Measurements from ENCODE around the gene AQP9. TPM values are rescaled to one million over a fixed set of nuclear protein-coding genes. Genes with fewer than 3 reads are reported as not detected.

The AQP9 gene
- total RNA-seq, 1 experiment from 2014 or later: not detected

- no peaks in the 10 kb centered on the region for H3K9me3 ChIP-seq (ENCODE audit: low read depth, low read length, poor library complexity, severe bottlenecking)
- TF ChIP-seq CTCF (conservative IDR thresholded peaks at IDR 0.05; ENCODE audit: low read depth, low read length): no peak
- TF ChIP-seq EZH2 (IDR thresholded peaks at IDR 0.05; ENCODE audit: borderline replicate concordance, low read depth, low read length, poor library complexity, severe bottlenecking): no peak
- peaks cover 3% of the 10 kb centered on the region for H3K27me3 ChIP-seq (replicated peaks; ENCODE audit: insufficient read depth, low read depth, low read length, poor library complexity)
- intact Hi-C loops (cut with micrococcal nuclease; ENCODE audit: unreplicated experiment): no loop called here
- BruUV-seq (replicated peaks): no TSS peak
- H3K36me3 ChIP-seq (ENCODE audit: insufficient read depth, low read length, poor library complexity, severe bottlenecking): no peaks in the 10 kb centered on the region
- POLR2A ChIA-PET (ENCODE audit: low non-redundant PET): no interaction called here
- CTCF ChIA-PET: no interaction called here
- H3K4me3 ChIP-seq (ENCODE audit: low read depth, low read length, poor library complexity, severe bottlenecking): no peak overlapping the region
- DNase-seq (ENCODE audit: low spot score): no peak
- H3K4me1 ChIP-seq (ENCODE audit: insufficient read depth, low read length, poor library complexity, severe bottlenecking): no peaks in the 10 kb centered on the region
- no peak overlapping the region for H3K27ac ChIP-seq (ENCODE audit: low read depth, low read length, poor library complexity, severe bottlenecking)
Measured at GRCh38 chr15:58148633-58149445, 10.7 kb downstream of the AQP9 start.

- Histone ChIP-seq H3K36me3 (ENCODE audit: insufficient read depth, low read length, poor library complexity, severe bottlenecking) (no peaks in the 10 kb centered on the region), H3K27me3 (replicated peaks; ENCODE audit: insufficient read depth, low read depth, low read length, poor library complexity) (no peaks in the 10 kb centered on the region), H3K4me1 (ENCODE audit: insufficient read depth, low read length, poor library complexity, severe bottlenecking) (no peaks in the 10 kb centered on the region), H3K9me3 (ENCODE audit: low read depth, low read length, poor library complexity, severe bottlenecking) (no peaks in the 10 kb centered on the region), H3K27ac (ENCODE audit: low read depth, low read length, poor library complexity, severe bottlenecking) (no peak overlapping the region), H3K4me3 (ENCODE audit: low read depth, low read length, poor library complexity, severe bottlenecking) (no peak overlapping the region)
- ChIA-PET POLR2A (ENCODE audit: low non-redundant PET) (no interaction called here), CTCF (no interaction called here)
- DNase-seq (ENCODE audit: low spot score): no peak
- intact Hi-C loops (cut with micrococcal nuclease; ENCODE audit: unreplicated experiment): no loop called here
- no TSS peak for BruUV-seq (replicated peaks)
- TF ChIP-seq EZH2 (IDR thresholded peaks at IDR 0.05; ENCODE audit: borderline replicate concordance, low read depth, low read length, poor library complexity, severe bottlenecking) (no peak), CTCF (conservative IDR thresholded peaks at IDR 0.05; ENCODE audit: low read depth, low read length) (no peak)
Measured at GRCh38 chr15:58154769-58155168, 16.6 kb downstream of the AQP9 start.

GRCh38 chr15:58159827-58160386 lies 21.7 kb downstream of the AQP9 start:
- ChIA-PET POLR2A (ENCODE audit: low non-redundant PET) (no interaction called here), CTCF (no interaction called here)
- Histone ChIP-seq H3K27ac (ENCODE audit: low read depth, low read length, poor library complexity, severe bottlenecking) (no peak overlapping the region), H3K36me3 (ENCODE audit: insufficient read depth, low read length, poor library complexity, severe bottlenecking) (no peaks in the 10 kb centered on the region), H3K4me3 (ENCODE audit: low read depth, low read length, poor library complexity, severe bottlenecking) (no peak overlapping the region), H3K4me1 (ENCODE audit: insufficient read depth, low read length, poor library complexity, severe bottlenecking) (no peaks in the 10 kb centered on the region), H3K27me3 (replicated peaks; ENCODE audit: insufficient read depth, low read depth, low read length, poor library complexity) (peaks cover 7% of the 10 kb centered on the region), H3K9me3 (ENCODE audit: low read depth, low read length, poor library complexity, severe bottlenecking) (no peaks in the 10 kb centered on the region)
- TF ChIP-seq EZH2 (IDR thresholded peaks at IDR 0.05; ENCODE audit: borderline replicate concordance, low read depth, low read length, poor library complexity, severe bottlenecking) (no peak), CTCF (conservative IDR thresholded peaks at IDR 0.05; ENCODE audit: low read depth, low read length) (no peak)
- DNase-seq (ENCODE audit: low spot score): no peak
- intact Hi-C loops (cut with micrococcal nuclease; ENCODE audit: unreplicated experiment): no loop called here
- no TSS peak for BruUV-seq (replicated peaks)
